CD4-positive, alpha-beta T cell (primary cell): Measurements from ENCODE around the gene GPSM3. TPM values are rescaled to one million over a fixed set of nuclear protein-coding genes. Genes with fewer than 3 reads are reported as not detected.

Experiments used
- ATAC-seq: fragments of 200-7000 bp; cut with Tn5 transposase; one replicate; pipeline ENCODE4 v1.10.0; 2022; ENCODE audit warnings: mild to moderate bottlenecking; ENCODE audit not compliant: poor library complexity
- CTCF ChIA-PET: fragments of 350-600 bp; sonication (Branson Sonifier 250); formaldehyde crosslinking; loops from one replicate; lab custom pipeline; 2021; ENCODE audit warnings: antibody characterized with exemption, inconsistent platforms; lab: Charles Lee
- POLR2A ChIA-PET: fragments of 350-600 bp; sonication (Branson Sonifier 250); formaldehyde crosslinking; loops from one replicate; lab custom pipeline; 2021; ENCODE audit warnings: antibody characterized with exemption, inconsistent platforms; lab: Charles Lee
- DNase-seq, 14 experiments: peaks; one replicate each; pipeline ENCODE4 v3.0.0-alpha.2; 2013 to 2020; ENCODE audit warnings: mixed read lengths in 2 of 14
- H3K27ac ChIP-seq, 2 donors: one replicate each; pipeline versions ENCODE4 v1.5.1 to v1.7.0; 2013; ENCODE audit warnings: low read length in 2 of 2, low read depth in 1 of 2, mild to moderate bottlenecking in 1 of 2
- H3K27me3 ChIP-seq, 2 experiments: 1 replicate in 1 of 2; 2 replicates in 1 of 2; pipeline versions ENCODE4 v1.6.1 to v1.7.0; 2013; ENCODE audit warnings: low read length in 2 of 2, control low read depth in 1 of 2, mild to moderate bottlenecking in 1 of 2, moderate library complexity in 1 of 2; ENCODE audit not compliant: insufficient read depth in 2 of 2, control insufficient read depth in 1 of 2
- H3K36me3 ChIP-seq: one replicate; pipeline ENCODE4 v1.6.1; 2013; ENCODE audit warnings: low read length, control low read depth; ENCODE audit not compliant: insufficient read depth
- H3K4me1 ChIP-seq: one replicate; pipeline ENCODE4 v1.6.1; 2013; ENCODE audit warnings: low read length, control low read depth; ENCODE audit not compliant: insufficient read depth
- H3K4me3 ChIP-seq: one replicate; pipeline ENCODE4 v1.5.1; 2013; ENCODE audit warnings: mild to moderate bottlenecking, low read length, moderate library complexity
- H3K9me3 ChIP-seq, 2 experiments: 1 replicate in 1 of 2; 2 replicates in 1 of 2; pipeline versions ENCODE4 v1.6.1 to v1.7.0; 2013; ENCODE audit warnings: low read length in 2 of 2, mild to moderate bottlenecking in 2 of 2, control low read depth in 1 of 2, moderate library complexity in 1 of 2; ENCODE audit not compliant: control insufficient read depth in 1 of 2, insufficient read depth in 1 of 2
- H3K27ac Mint-ChIP-seq: one replicate; pipeline ENCODE4 v1.8.0; 2020; ENCODE audit warnings: mixed read lengths
- H3K27me3 Mint-ChIP-seq: one replicate; pipeline ENCODE4 v1.8.0; 2021; ENCODE audit warnings: mixed read lengths
- H3K36me3 Mint-ChIP-seq: one replicate; pipeline ENCODE4 v1.8.0; 2021; ENCODE audit warnings: low read depth, mixed read lengths
- H3K4me1 Mint-ChIP-seq: one replicate; pipeline ENCODE4 v1.8.0; 2021; ENCODE audit warnings: low read depth, mixed read lengths
- H3K4me3 Mint-ChIP-seq: one replicate; pipeline ENCODE4 v1.8.0; 2020; ENCODE audit warnings: mild to moderate bottlenecking, mixed read lengths
- H3K9me3 Mint-ChIP-seq: one replicate; pipeline ENCODE4 v1.8.0; 2020; ENCODE audit warnings: mixed read lengths
- intact Hi-C, 2 experiments: fragments of 100-400 bp; cut with DNase I in 1 of 2; cut with micrococcal nuclease in 1 of 2; formaldehyde crosslinking; loops; one replicate each; pipeline versions ENCODE4 v1.15.1 to v1.9.0; 2023 to 2025; cut with DNase I, micrococcal nuclease
- total RNA-seq, 174 experiments: library from RNA in 2 of 174; stranded (reverse) in 2 of 174; gene quantifications; one replicate each; pipeline ENCODE4 v1.2.3 and lab custom pipeline; 2021 to 2026
- TF ChIP-seq, protein P1 (sequence below): fragments of 200-600 bp; IDR thresholded peaks from one replicate; pipeline ENCODE4 v1.8.0; 2022; ENCODE audit warnings: antibody characterized with exemption, mild to moderate bottlenecking

Gene GPSM3
- total RNA-seq, 2 experiments from 2014 or later: 190 to 202 TPM

GRCh38 chr6:32220021-32220420 is 27.6 kb upstream of the GPSM3 start:
- Mint-ChIP-seq H3K27ac (no peak overlapping the region), H3K4me1 (peaks cover 21% of the 10 kb centered on the region), H3K9me3 (no peaks in the 10 kb centered on the region), H3K36me3 (no peaks in the 10 kb centered on the region), H3K27me3 (no peaks in the 10 kb centered on the region), H3K4me3 (no peak overlapping the region)
- intact Hi-C loops: no loop called here
- Histone ChIP-seq H3K27ac (no peak overlapping the region), H3K9me3 (no peaks in the 10 kb centered on the region), H3K27me3 (peaks cover 0 to 3% of the 10 kb centered on the region in 2 experiments), H3K36me3 (no peaks in the 10 kb centered on the region), H3K4me1 (peaks cover 8% of the 10 kb centered on the region), H3K4me3 (no peak overlapping the region)
- CTCF ChIA-PET: no interaction called here
- ATAC-seq: no peak
- TF ChIP-seq, protein P1, sequence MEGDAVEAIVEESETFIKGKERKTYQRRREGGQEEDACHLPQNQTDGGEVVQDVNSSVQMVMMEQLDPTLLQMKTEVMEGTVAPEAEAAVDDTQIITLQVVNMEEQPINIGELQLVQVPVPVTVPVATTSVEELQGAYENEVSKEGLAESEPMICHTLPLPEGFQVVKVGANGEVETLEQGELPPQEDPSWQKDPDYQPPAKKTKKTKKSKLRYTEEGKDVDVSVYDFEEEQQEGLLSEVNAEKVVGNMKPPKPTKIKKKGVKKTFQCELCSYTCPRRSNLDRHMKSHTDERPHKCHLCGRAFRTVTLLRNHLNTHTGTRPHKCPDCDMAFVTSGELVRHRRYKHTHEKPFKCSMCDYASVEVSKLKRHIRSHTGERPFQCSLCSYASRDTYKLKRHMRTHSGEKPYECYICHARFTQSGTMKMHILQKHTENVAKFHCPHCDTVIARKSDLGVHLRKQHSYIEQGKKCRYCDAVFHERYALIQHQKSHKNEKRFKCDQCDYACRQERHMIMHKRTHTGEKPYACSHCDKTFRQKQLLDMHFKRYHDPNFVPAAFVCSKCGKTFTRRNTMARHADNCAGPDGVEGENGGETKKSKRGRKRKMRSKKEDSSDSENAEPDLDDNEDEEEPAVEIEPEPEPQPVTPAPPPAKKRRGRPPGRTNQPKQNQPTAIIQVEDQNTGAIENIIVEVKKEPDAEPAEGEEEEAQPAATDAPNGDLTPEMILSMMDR: no peak
- POLR2A ChIA-PET: no interaction called here
- DNase-seq: no peak

GRCh38 chr6:32218167-32218566 is 25.7 kb upstream of the GPSM3 start:
- peaks cover 12% of the 10 kb centered on the region for H3K4me1 Mint-ChIP-seq
- H3K9me3 Mint-ChIP-seq: no peaks in the 10 kb centered on the region
- H3K9me3 ChIP-seq: no peaks in the 10 kb centered on the region
- ATAC-seq (no peak), DNase-seq (no peak)
- H3K4me3 ChIP-seq: no peak overlapping the region
- no peaks in the 10 kb centered on the region for H3K36me3 ChIP-seq
- peaks cover 8% of the 10 kb centered on the region for H3K4me1 ChIP-seq
- intact Hi-C loops: no loop called here
- TF ChIP-seq, protein P1: no peak
- no peaks in the 10 kb centered on the region for H3K27me3 Mint-ChIP-seq
- no peak overlapping the region for H3K27ac ChIP-seq
- POLR2A ChIA-PET: no interaction called here
- H3K4me3 Mint-ChIP-seq: no peak overlapping the region
- H3K36me3 Mint-ChIP-seq: no peaks in the 10 kb centered on the region
- H3K27me3 ChIP-seq: peaks cover 0 to 3% of the 10 kb centered on the region in 2 experiments
- no peak overlapping the region for H3K27ac Mint-ChIP-seq
- CTCF ChIA-PET: no interaction called here

- H3K27ac Mint-ChIP-seq: no peak overlapping the region
- no peaks in the 10 kb centered on the region for H3K9me3 Mint-ChIP-seq
Measured at GRCh38 chr6:32216998-32217397, 24.6 kb upstream of the GPSM3 start.

More at GRCh38 chr6:32216998-32217397, 24.6 kb upstream of the GPSM3 start:
- no peaks in the 10 kb centered on the region for H3K36me3 Mint-ChIP-seq
- no peaks in the 10 kb centered on the region for H3K4me1 ChIP-seq
- peaks cover under 1% of the 10 kb centered on the region for H3K4me1 Mint-ChIP-seq
- TF ChIP-seq, protein P1: no peak
- H3K27ac ChIP-seq: no peak overlapping the region
- ATAC-seq (no peak), DNase-seq (no peak)
- no peaks in the 10 kb centered on the region for H3K27me3 Mint-ChIP-seq
- H3K4me3 ChIP-seq: no peak overlapping the region
- CTCF ChIA-PET: no interaction called here
- H3K4me3 Mint-ChIP-seq: no peak overlapping the region
- intact Hi-C loops: no loop called here
- H3K27me3 ChIP-seq: peaks cover 0 to 3% of the 10 kb centered on the region in 2 experiments
- no peaks in the 10 kb centered on the region for H3K36me3 ChIP-seq
- POLR2A ChIA-PET: no interaction called here
- no peaks in the 10 kb centered on the region for H3K9me3 ChIP-seq
